NK-92 (cell line): ENCODE measurements around the gene TRIP6.
"Not testable (repeated sequence)": the region's sequence is repeated elsewhere in the genome, so short reads cannot be mapped to it uniquely, and the experiment has no call there.

Experiments used
- DNase-seq: peaks from one replicate; lab custom pipeline; 2025; ENCODE audit not compliant: unreplicated experiment; lab: John Stamatoyannopoulos, UW

The TRIP6 gene

GRCh38 chr7:100910443-100910842 lies 43.3 kb downstream of the TRIP6 start:
- DNase-seq, result not testable (repeated sequence)

- DNase-seq, result no peak
Measured at GRCh38 chr7:100911484-100911883, 44.3 kb downstream of the TRIP6 start.

- no peak for DNase-seq
Measured at GRCh38 chr7:100914208-100914878, 47.2 kb downstream of the TRIP6 start.

- no peak for DNase-seq
Measured at GRCh38 chr7:100914879-100915447, 47.8 kb downstream of the TRIP6 start.

GRCh38 chr7:100919335-100919734 lies 52.1 kb downstream of the TRIP6 start:
- not testable (repeated sequence) for DNase-seq

- not testable (repeated sequence) for DNase-seq
Measured at GRCh38 chr7:100919779-100920437, 52.7 kb downstream of the TRIP6 start.

GRCh38 chr7:100921039-100921438 lies 53.9 kb downstream of the TRIP6 start:
- DNase-seq, result no peak
